NCI-H345 (cell line): ENCODE results near the gene ITGAE.
"Not testable (repeated sequence)": the region's sequence is repeated elsewhere in the genome, so short reads cannot be mapped to it uniquely, and the experiment has no call there.

Experiments used
- DNase-seq: peaks from one replicate; lab custom pipeline; 2025; lab: John Stamatoyannopoulos, UW

The ITGAE gene

GRCh38 chr17:3794557-3795389 lies 6.2 kb downstream of the ITGAE start:
- no peak for DNase-seq

DNA sequence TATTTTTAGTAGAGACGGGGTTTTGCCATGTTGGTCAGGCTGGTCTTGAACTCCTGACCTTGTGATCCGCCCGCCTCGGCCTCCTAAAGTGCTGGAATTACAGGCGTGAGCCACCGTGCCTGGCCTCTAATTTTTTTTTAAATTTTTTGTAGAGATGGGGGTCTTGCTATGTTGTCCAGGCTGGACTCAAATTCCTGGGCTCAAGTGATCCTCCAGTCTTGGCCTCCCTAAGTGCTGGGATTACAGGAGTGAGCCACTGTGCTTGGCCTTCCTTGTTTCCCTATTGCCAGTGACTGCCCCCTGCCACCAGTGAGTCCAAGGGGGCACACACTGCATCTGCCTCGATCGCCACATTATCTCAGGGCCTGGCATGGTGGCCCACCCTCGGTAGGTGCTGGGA lies 6.8 kb downstream of the ITGAE start:
- not testable (repeated sequence) for DNase-seq

GRCh38 chr17:3793258-3793657 lies 7.7 kb downstream of the ITGAE start:
- not testable (repeated sequence) for DNase-seq

DNA sequence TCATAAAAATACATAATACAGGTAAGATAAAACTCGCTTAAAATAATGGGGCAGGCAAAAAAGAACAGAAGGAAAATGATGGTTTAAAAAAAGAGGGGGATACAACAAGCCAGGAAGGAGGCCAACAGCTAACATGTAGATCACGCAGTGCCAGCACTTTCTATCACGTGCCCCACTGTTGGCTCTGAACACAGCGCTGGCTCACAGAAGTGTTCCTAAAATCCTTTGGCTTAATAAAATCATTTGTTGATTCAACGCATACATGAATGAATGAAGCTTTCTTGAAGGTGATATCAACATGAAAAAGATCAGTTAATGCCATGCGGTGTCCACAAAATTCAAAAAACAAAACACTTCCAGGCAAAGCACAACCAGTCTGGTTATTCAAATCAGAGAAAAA lies 8.5 kb downstream of the ITGAE start:
- DNase-seq, result no peak

GRCh38 chr17:3788200-3788599 lies 12.8 kb downstream of the ITGAE start:
- DNase-seq, result no peak

- not testable (repeated sequence) for DNase-seq
These were observed 15.7 kb downstream of the ITGAE start for GRCh38 chr17:3785323-3785722.

DNA sequence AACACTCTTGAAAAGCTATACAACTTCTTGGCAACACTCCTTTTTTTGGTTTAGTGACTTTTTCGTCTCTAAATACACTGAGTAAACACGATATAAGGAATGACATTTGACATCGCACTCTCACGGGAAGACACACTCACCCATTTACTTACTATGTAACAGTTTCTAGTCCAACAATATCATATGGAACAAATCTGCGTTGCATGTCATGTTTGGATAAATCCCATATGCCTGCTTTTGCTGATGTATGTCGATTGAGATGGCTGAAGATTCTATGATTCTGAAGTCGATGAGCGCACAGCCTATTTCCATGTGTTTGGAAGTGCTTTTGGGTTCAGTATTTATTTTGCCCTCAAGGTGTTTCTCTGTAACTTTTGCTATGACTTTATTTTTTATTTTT lies 18.2 kb downstream of the ITGAE start:
- DNase-seq, result no peak

GRCh38 chr17:3780986-3781385 lies 20.0 kb downstream of the ITGAE start:
- DNase-seq, result no peak

GRCh38 chr17:3777366-3778120 lies 23.4 kb downstream of the ITGAE start:
- no peak for DNase-seq

DNA sequence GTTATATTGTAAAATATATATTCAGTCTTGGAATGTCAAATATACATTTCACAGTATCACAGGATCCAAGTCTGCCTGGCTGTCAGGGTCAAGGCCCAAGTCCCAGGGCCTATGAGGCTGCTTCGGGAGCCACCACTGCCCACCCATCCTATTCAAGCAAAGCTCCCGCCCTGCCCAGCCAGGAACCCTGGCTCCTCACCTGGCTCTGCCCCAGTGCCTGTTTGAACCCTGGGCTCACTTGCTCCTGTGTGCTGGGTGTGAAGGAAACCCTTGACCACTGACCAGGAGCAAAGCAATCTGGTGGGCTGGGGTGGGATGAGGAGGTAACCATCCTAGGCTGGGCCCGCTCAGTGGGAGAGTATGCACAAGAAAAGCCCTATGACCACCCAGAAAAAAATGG lies 27.0 kb downstream of the ITGAE start:
- no peak for DNase-seq

DNA sequence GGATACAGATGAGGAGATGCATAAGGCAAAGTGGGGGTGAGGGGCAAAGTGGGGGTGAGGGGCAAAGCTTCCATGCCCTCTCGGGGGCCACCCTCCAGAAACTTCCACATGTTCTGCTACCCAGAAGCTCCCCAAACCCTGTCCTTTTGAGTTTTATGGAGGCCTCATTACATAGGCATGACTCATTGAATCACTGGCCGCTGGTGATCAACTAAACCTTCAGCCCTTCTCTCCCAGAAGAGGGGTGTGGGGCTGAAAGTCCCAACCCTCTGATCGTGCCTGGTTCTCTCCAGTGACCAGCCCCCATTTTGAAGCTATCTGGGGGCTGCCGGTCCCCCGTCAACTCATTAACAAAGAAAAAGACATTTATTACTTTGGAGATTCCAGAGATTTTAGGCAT lies 27.5 kb downstream of the ITGAE start:
- no peak for DNase-seq

GRCh38 chr17:3772764-3773163 lies 28.2 kb downstream of the ITGAE start:
- DNase-seq, result no peak

DNA sequence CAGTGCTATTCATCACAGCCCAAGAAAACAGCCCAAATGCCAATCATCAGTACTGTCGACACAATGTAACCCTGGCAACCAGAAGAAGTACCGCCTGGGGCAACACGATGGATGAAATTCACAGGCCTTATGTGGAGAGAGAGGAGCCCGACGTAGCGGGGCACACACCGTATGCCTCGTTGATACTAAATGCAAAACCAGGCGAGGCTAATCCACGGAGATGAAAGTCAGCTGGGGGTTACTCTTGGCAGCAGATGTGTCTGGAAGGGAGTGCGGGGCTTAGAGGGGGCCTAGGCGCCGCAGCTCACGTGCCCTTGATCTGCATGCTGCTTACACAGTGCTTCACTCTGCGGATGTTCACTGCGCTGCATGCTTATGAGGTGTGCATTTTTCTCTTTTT lies 29.8 kb downstream of the ITGAE start:
- DNase-seq, result no peak

- no peak for DNase-seq
These were observed 30.5 kb downstream of the ITGAE start for GRCh38 chr17:3770466-3770865.

GRCh38 chr17:3768769-3769168 lies 32.2 kb downstream of the ITGAE start:
- no peak for DNase-seq

DNA sequence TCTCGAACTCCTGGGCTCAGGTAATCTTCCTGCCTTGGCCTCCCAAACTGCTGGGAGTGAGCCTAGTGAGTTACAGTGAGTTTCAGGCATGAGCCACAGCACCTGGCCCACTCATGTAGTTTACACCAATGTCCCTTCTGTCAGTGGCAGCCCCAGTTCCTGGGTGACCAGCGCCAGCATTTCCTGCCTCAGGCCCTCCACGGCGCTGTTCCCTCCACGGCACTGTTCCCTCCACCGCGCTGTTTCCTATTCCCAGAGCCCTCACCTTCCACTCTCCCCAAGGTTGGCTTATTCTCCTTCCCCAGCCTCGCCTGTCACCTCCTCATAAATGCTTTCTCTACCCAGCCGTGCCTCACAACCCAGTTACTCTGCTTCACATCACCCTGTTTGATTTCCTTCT lies 32.6 kb downstream of the ITGAE start:
- DNase-seq, result no peak

DNA sequence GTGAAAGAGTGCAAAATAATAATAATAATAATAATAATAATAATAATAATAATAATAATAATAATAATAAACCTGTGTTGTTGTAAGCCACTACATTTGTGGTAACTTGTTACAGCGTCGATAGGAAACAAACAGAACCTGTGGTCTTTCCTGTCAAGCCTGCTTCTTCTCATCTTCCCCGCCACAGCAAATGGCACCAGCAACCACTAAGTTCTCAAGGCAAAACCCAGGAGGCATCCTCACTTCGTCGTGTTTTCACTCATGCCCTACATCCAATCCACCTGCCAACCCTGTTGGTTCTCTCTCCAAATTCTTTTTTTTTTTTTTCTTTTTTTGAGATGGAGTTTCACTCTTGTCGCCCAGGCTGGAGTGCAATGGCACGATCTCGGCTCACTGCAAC lies 34.2 kb downstream of the ITGAE start:
- no peak for DNase-seq

- no peak for DNase-seq
These were observed 35.0 kb downstream of the ITGAE start for GRCh38 chr17:3765981-3766380.

DNA sequence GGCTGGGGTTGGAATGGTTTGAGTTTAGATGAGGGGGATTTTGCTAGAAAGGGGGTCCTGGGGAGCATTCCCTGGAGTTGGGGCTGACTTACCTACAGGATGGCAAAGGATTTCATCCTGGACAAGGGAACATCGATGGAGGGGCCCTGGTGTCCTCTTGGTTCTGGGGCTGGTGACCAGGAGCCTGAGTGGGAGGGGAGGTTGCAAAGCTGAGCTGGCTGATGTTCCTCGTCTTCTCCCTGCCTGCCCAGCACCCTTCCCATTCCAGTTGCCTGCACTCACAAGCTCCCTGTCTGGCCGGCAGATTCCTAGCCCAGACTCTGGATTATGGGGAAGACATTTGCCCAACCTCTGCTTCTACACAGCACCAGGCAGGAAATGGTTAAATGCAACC lies 37.2 kb downstream of the ITGAE start:
- no peak for DNase-seq

- DNase-seq, result no peak
These were observed 37.8 kb downstream of the ITGAE start for GRCh38 chr17:3762922-3763776.

- no peak for DNase-seq
These were observed 39.0 kb downstream of the ITGAE start for GRCh38 chr17:3761918-3762380.
